ENCODE measurements around the gene GABBR2.

The GABBR2 gene

GRCh38 chr9:98738741-98739140 is 30.0 kb upstream of the GABBR2 start:
- Mint-ChIP-seq H3K4me3 (no peak overlapping the region), H3K27me3 (ENCODE audit: low read depth) (no peaks in the 10 kb centered on the region), H3K4me1 (no peaks in the 10 kb centered on the region), H3K9me3 (peaks cover 11% of the 10 kb centered on the region), H3K27ac (no peak overlapping the region), H3K36me3 (ENCODE audit: low read depth) (peaks cover 64% of the 10 kb centered on the region)
- TF ChIP-seq CTCF (IDR thresholded peaks at IDR 0.05; ENCODE audit: unreplicated experiment in 3 of 3): no peak

- Mint-ChIP-seq H3K9me3 (peaks cover 11% of the 10 kb centered on the region), H3K4me1 (peaks cover 5% of the 10 kb centered on the region), H3K27me3 (ENCODE audit: low read depth) (no peaks in the 10 kb centered on the region), H3K36me3 (ENCODE audit: low read depth) (peaks cover 60% of the 10 kb centered on the region), H3K4me3 (no peak overlapping the region), H3K27ac (peak overlapping the region in 1 of 3 experiments; percentile 88)
- TF ChIP-seq CTCF (IDR thresholded peaks at IDR 0.05; ENCODE audit: unreplicated experiment in 3 of 3): no peak
Observed at GRCh38 chr9:98736226-98736625, 27.5 kb upstream of the GABBR2 start.

GRCh38 chr9:98732801-98733200 is 24.1 kb upstream of the GABBR2 start:
- TF ChIP-seq CTCF (IDR thresholded peaks at IDR 0.05; ENCODE audit: unreplicated experiment in 3 of 3): no peak
- peaks cover 35% of the 10 kb centered on the region for H3K36me3 Mint-ChIP-seq (ENCODE audit: low read depth)
- no peaks in the 10 kb centered on the region for H3K9me3 Mint-ChIP-seq
- H3K27me3 Mint-ChIP-seq (ENCODE audit: low read depth): peaks cover 8% of the 10 kb centered on the region
- peaks cover 11% of the 10 kb centered on the region for H3K4me1 Mint-ChIP-seq
- H3K27ac Mint-ChIP-seq: no peak overlapping the region
- no peak overlapping the region for H3K4me3 Mint-ChIP-seq

- H3K36me3 Mint-ChIP-seq (ENCODE audit: low read depth): peaks cover 28% of the 10 kb centered on the region
Observed at GRCh38 chr9:98732091-98732490, 23.4 kb upstream of the GABBR2 start.

GRCh38 chr9:98730871-98731270 is 22.1 kb upstream of the GABBR2 start:
- H3K27me3 Mint-ChIP-seq (ENCODE audit: low read depth): peaks cover 19% of the 10 kb centered on the region
- peak overlapping the region; percentile 2 to 24 (median 15) for H3K27ac Mint-ChIP-seq
- no peak for TF ChIP-seq CTCF (IDR thresholded peaks at IDR 0.05; ENCODE audit: unreplicated experiment in 3 of 3)
- peaks cover 18% of the 10 kb centered on the region for H3K36me3 Mint-ChIP-seq (ENCODE audit: low read depth)
- peaks cover 11% of the 10 kb centered on the region for H3K4me1 Mint-ChIP-seq
- H3K9me3 Mint-ChIP-seq: no peaks in the 10 kb centered on the region
- no peak overlapping the region for H3K4me3 Mint-ChIP-seq

More at GRCh38 chr9:98732091-98732490, 23.4 kb upstream of the GABBR2 start:
- no peak overlapping the region for H3K4me3 Mint-ChIP-seq
- peaks cover 8% of the 10 kb centered on the region for H3K27me3 Mint-ChIP-seq (ENCODE audit: low read depth)
- no peak for TF ChIP-seq CTCF (IDR thresholded peaks at IDR 0.05; ENCODE audit: unreplicated experiment in 3 of 3)
- H3K4me1 Mint-ChIP-seq: peaks cover 11% of the 10 kb centered on the region
- no peak overlapping the region for H3K27ac Mint-ChIP-seq
- no peaks in the 10 kb centered on the region for H3K9me3 Mint-ChIP-seq

- H3K4me3 Mint-ChIP-seq: no peak overlapping the region
Observed at GRCh38 chr9:98728500-98728899, 19.8 kb upstream of the GABBR2 start.

More at GRCh38 chr9:98728500-98728899, 19.8 kb upstream of the GABBR2 start:
- Mint-ChIP-seq H3K36me3 (ENCODE audit: low read depth) (peaks cover 3% of the 10 kb centered on the region), H3K27me3 (ENCODE audit: low read depth) (peaks cover 27% of the 10 kb centered on the region), H3K27ac (no peak overlapping the region), H3K9me3 (no peaks in the 10 kb centered on the region), H3K4me1 (peaks cover 11% of the 10 kb centered on the region)
- no peak for TF ChIP-seq CTCF (IDR thresholded peaks at IDR 0.05; ENCODE audit: unreplicated experiment in 3 of 3)
